Measurements from ENCODE around the gene TMEM87B. TPM values are rescaled to one million over a fixed set of nuclear protein-coding genes. Genes with fewer than 3 reads are reported as not detected.

Gene TMEM87B
- total and polyA plus RNA-seq, 2 of the 4 experiments (the other 2 are of a cell fraction), result 6.3 to 12.5 TPM

DNA sequence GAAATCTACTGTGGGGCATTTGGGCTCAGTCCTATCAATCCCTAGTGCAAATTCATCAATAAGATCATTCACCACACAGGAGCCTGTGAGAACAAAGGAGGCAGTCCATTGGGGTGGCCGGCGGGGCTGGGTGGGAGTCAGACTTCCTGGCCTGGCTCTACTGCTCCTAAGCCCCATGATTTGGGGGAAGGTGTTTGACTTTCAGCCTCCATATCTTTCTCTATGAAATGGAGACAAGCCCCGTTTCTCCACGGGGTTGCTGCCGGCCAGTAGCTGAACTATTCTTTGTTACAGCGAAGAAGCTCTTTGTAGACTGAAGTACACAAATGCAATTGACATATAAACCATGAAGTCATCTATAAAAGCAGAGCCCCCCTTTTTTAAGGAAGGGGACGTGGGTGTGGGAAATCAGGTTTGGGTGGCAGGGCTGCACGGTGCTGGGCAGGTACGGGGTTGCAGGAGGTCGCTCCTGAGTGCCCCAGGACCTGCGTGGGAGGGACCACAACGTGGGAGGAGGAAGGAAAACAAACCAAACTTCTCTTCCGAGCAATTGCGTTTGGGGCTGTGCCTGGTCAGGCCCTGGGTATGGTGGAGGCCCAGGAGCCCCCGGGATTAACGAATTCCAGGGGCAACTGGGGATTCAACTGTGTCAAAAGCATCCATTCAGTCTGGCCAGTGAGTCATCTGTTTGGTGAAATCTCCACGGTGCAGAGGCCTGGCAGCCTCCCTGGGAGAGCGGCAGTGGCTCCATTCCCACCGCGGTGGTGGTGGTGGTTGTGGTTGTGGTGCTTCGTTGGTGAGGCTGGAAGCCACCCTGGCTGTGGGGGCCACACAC is 101.3 kb downstream of the TMEM87B start:
- H4K5ac ChIP-seq (ENCODE audit: low read depth, low read length), result no peak overlapping the region
- peak overlapping the region; percentile 42 for H2AK9ac ChIP-seq (replicated peaks; ENCODE audit: low read depth, low read length, poor library complexity)
- no peak overlapping the region for H3K4me2 ChIP-seq (ENCODE audit: low read depth, low read length)
- H3K23ac ChIP-seq (ENCODE audit: low read depth, low read length), result no peak overlapping the region
- no peaks in the 10 kb centered on the region for H3K36me3 ChIP-seq (ENCODE audit: control insufficient read depth, insufficient read depth, low read length)
- no peak overlapping the region for H3K56ac ChIP-seq (ENCODE audit: extremely low read depth, insufficient read depth, low read length)
- no peak overlapping the region for H4K8ac ChIP-seq (ENCODE audit: low read depth in 2 of 2, low read length in 2 of 2)
- ChIA-PET POLR2A (ENCODE audit: unreplicated experiment) (no interaction called here), CTCF (no interaction called here)
- no peaks in the 10 kb centered on the region for H3K9me3 ChIP-seq (ENCODE audit: control insufficient read depth, insufficient read depth, low read length)
- no peak overlapping the region for H2AK5ac ChIP-seq (ENCODE audit: low read depth, low read length)
- no peak overlapping the region for H2BK15ac ChIP-seq (ENCODE audit: low read depth, low read length)
- no peak overlapping the region for H3K4me3 ChIP-seq (ENCODE audit: insufficient read depth, low read depth, low read length)
- no peak overlapping the region for H3K9ac ChIP-seq (ENCODE audit: low read depth, low read length)
- H4K20me1 ChIP-seq (ENCODE audit: insufficient read depth, low read length), result no peaks in the 10 kb centered on the region
- H2BK20ac ChIP-seq (ENCODE audit: low read depth, low read length), result no peak overlapping the region
- no peak overlapping the region for H2BK120ac ChIP-seq (ENCODE audit: low read depth, low read length)
- H3K27ac ChIP-seq (ENCODE audit: insufficient read depth, low read length), result no peak overlapping the region
- peaks cover 4% of the 10 kb centered on the region; the same call in 1 of the 2 replicates for H3K9me1 ChIP-seq (ENCODE audit: insufficient read depth, low read length)
- ATAC-seq (ENCODE audit: low read depth) (peak; percentile 65), DNase-seq (peak; percentile 47)
- no CpG with 5 or more reads among the region's 21 CpGs for WGBS, 2 experiments (ENCODE audit: extremely low coverage in 2 of 2, insufficient read length in 1 of 2)
- peaks cover 5% of the 10 kb centered on the region for H3K4me1 ChIP-seq (ENCODE audit: control insufficient read depth, insufficient read depth, low read length)
- dilution Hi-C loops (cut with HindIII; ENCODE audit: low sequenced_read_pairs, unreplicated experiment), result no loop called here
- no peak overlapping the region for H2BK5ac ChIP-seq (ENCODE audit: low read depth, low read length, poor library complexity, severe bottlenecking)
- in situ Hi-C loops (cut with MboI; ENCODE audit: low sequenced_read_pairs), result no loop called here
- H3K27me3 ChIP-seq (ENCODE audit: control insufficient read depth, insufficient read depth, low read length), result no peaks in the 10 kb centered on the region
- no TSS peak for BruUV-seq (replicated peaks)
- H2AFZ ChIP-seq (replicated peaks; ENCODE audit: low read length, poor library complexity), result peak overlapping the region; percentile 66
- H3K4ac ChIP-seq (ENCODE audit: low read depth, low read length), result no peak overlapping the region
- H4K91ac ChIP-seq (ENCODE audit: insufficient read depth, low read depth, low read length), result no peak overlapping the region
- intact Hi-C loops (cut with micrococcal nuclease), result no loop called here
- no peak overlapping the region for H3K18ac ChIP-seq (ENCODE audit: low read depth, low read length)
- TF ChIP-seq CHD1 (IDR thresholded peaks at IDR 0.05; ENCODE audit: low read depth, low read length), result no peak
- no peak for TF ChIP-seq FOS (IDR thresholded peaks at IDR 0.05; ENCODE audit: low read depth, low read length)
- TF ChIP-seq, protein P1, sequence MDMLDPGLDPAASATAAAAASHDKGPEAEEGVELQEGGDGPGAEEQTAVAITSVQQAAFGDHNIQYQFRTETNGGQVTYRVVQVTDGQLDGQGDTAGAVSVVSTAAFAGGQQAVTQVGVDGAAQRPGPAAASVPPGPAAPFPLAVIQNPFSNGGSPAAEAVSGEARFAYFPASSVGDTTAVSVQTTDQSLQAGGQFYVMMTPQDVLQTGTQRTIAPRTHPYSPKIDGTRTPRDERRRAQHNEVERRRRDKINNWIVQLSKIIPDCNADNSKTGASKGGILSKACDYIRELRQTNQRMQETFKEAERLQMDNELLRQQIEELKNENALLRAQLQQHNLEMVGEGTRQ (IDR thresholded peaks at IDR 0.05; ENCODE audit: low read depth, low read length), result no peak
- H3K14ac ChIP-seq (replicated peaks; ENCODE audit: low read depth, low read length), result no peak overlapping the region
- 0 out of 4 replicates have a peak, but pooled peaks cover 0 to 4% of the 10 kb centered on the region in 2 experiments for H3K79me1 ChIP-seq (ENCODE audit: low read depth in 1 of 2, low read length in 2 of 2)

Measured in IMR-90 (cell line).